Liver (tissue), 9 donors: ENCODE measurements around the gene SEC22A. TPM values are rescaled to one million over a fixed set of nuclear protein-coding genes. Genes with fewer than 3 reads are reported as not detected.

Experiments used
- DNase-seq: peaks from one replicate; pipeline ENCODE4 v3.0.0-alpha.2; 2017; ENCODE audit warnings: low spot score
- H3K27ac ChIP-seq, 2 donors: one replicate each; pipeline ENCODE4 v1.7.0; 2013; ENCODE audit warnings: inconsistent platforms in 2 of 2, low read length in 2 of 2, control low read depth in 1 of 2, low read depth in 1 of 2, mild to moderate bottlenecking in 1 of 2
- H3K27me3 ChIP-seq, 4 donors: one replicate each; pipeline versions ENCODE4 v1.6.1 to v1.7.0; 2013; ENCODE audit warnings: low read length in 3 of 4, inconsistent platforms in 1 of 4, mild to moderate bottlenecking in 1 of 4, moderate library complexity in 1 of 4; ENCODE audit not compliant: control insufficient read depth in 4 of 4, insufficient read depth in 4 of 4
- H3K36me3 ChIP-seq, 4 donors: one replicate each; pipeline versions ENCODE4 v1.6.1 to v1.7.0; 2013; ENCODE audit warnings: low read length in 3 of 4, mild to moderate bottlenecking in 3 of 4, low read depth in 1 of 4, moderate library complexity in 1 of 4; ENCODE audit not compliant: control insufficient read depth in 4 of 4, insufficient read depth in 3 of 4
- H3K4me1 ChIP-seq, 4 donors: one replicate each; pipeline versions ENCODE4 v1.6.1 to v1.7.0; 2013; ENCODE audit warnings: low read length in 3 of 4, mild to moderate bottlenecking in 3 of 4, moderate library complexity in 1 of 4; ENCODE audit not compliant: control insufficient read depth in 4 of 4, insufficient read depth in 4 of 4
- H3K4me3 ChIP-seq, 3 donors: one replicate each; pipeline versions ENCODE4 v1.6.1 to v1.7.0; 2013; ENCODE audit warnings: low read length in 3 of 3, control low read depth in 1 of 3, low read depth in 1 of 3, mild to moderate bottlenecking in 1 of 3
- H3K9ac ChIP-seq, 2 donors: one replicate each; pipeline ENCODE4 v1.7.0; 2013; ENCODE audit warnings: low read length in 2 of 2, mild to moderate bottlenecking in 2 of 2, moderate library complexity in 2 of 2, control low read depth in 1 of 2, low read depth in 1 of 2
- H3K9me3 ChIP-seq, 4 donors: one replicate each; pipeline versions ENCODE4 v1.6.1 to v1.7.0; 2013; ENCODE audit warnings: low read length in 3 of 4; ENCODE audit not compliant: control insufficient read depth in 4 of 4
- EGR1 ChIP-seq, 2 donors: IDR thresholded peaks; 2 replicates each; pipeline ENCODE4 v1.6.1; 2016 to 2018; ENCODE audit warnings: antibody characterized with exemption in 2 of 2, low read depth in 2 of 2
- GABPA ChIP-seq, 2 donors: IDR thresholded peaks in 1 of 2; conservative IDR thresholded peaks in 1 of 2; 2 replicates each; pipeline ENCODE4 v1.6.1; 2016; ENCODE audit warnings: antibody characterized with exemption in 2 of 2, mild to moderate bottlenecking in 1 of 2, moderate library complexity in 1 of 2
- HNF4A ChIP-seq, 2 donors: conservative IDR thresholded peaks; 2 replicates each; pipeline ENCODE4 v1.6.1; 2016; ENCODE audit warnings: antibody characterized with exemption in 2 of 2, mild to moderate bottlenecking in 2 of 2
- RAD21 ChIP-seq, 2 donors: IDR thresholded peaks; 2 replicates each; pipeline ENCODE4 v1.6.1; 2016; ENCODE audit warnings: antibody characterized with exemption in 2 of 2, mild to moderate bottlenecking in 2 of 2
- SP1 ChIP-seq: IDR thresholded peaks from 2 replicates; pipeline ENCODE4 v1.6.1; 2018; ENCODE audit warnings: antibody characterized with exemption, mild to moderate bottlenecking
- YY1 ChIP-seq: IDR thresholded peaks from 2 replicates; pipeline ENCODE4 v1.6.1; 2016; ENCODE audit warnings: antibody characterized with exemption, mild to moderate bottlenecking
- WGBS: extraction: QIAGEN DNeasy Blood & Tissue Kit; methylation state at CpG from one replicate; pipeline ENCODE4 v1.1.7; 2013; 5-methylcytosine and 5-hydroxymethylcytosine counted together
- polyA plus RNA-seq, 2 donors: library from polyadenylated mRNA; stranded (reverse) in 1 of 2; unstranded in 1 of 2; fragments of 200-250 nt in 1 of 2; fragments of >200 nt in 1 of 2; fragmentation: Nextera tagmentation in 1 of 2; extraction: Ambion mirVana in 1 of 2; gene quantifications; one replicate each; pipeline versions ENCODE4 v1.2.1 to v1.2.3, GENCODE V29; 2013 to 2015
- total RNA-seq, 2 donors: library from RNA; depleted of rRNA; stranded (reverse); fragments of >200 nt; gene quantifications; one replicate each; pipeline ENCODE4 v1.2.3, GENCODE V29; 2014
- TF ChIP-seq, protein P1 (sequence below): fragments of 150-350 bp; IDR thresholded peaks from 2 replicates; pipeline ENCODE4 v1.5.1; 2017; ENCODE audit warnings: improper control_type of control experiment, low read depth, low read length; ENCODE audit not compliant: missing input control
- TF ChIP-seq, protein P2 (sequence below): IDR thresholded peaks from 2 replicates; pipeline ENCODE4 v1.6.1; 2016; ENCODE audit warnings: antibody characterized with exemption, mild to moderate bottlenecking
- TF ChIP-seq, protein P3 (sequence below): IDR thresholded peaks from 2 replicates; pipeline ENCODE4 v1.6.1; 2016; ENCODE audit warnings: antibody characterized with exemption
- donor health status: healthy.
- donor health status: healthy.
- donor health status: healthy.
- donor health status: healthy.
- donor health status: healthy.

The SEC22A gene
- total and polyA plus RNA-seq, 4 donors: 9.7 to 21.7 (median 16.1) TPM

DNA sequence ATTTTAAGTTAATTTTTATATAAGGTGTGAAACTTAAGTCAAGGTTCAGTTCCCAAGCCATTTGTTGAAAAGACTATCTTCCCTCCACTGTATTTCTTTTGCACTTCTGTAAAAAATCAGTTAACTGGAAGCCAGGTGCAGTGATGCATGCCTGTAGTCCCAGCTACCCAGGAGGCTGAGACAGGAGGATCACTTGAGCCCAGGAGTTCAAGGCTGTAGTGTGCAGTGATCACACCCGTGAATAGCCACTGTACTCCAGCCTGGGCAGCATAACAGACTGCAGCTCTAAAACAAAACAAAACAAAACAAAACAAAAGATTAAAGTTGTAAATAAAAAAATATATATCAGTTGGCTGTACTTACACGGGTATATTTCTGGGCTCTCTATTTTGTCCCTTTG, 33.1 kb upstream of the SEC22A start:
- H3K36me3 ChIP-seq: peaks cover 5 to 26% (median 24%) of the 10 kb centered on the region in 4 donors
- no peak overlapping the region for H3K9ac ChIP-seq
- no peaks in the 10 kb centered on the region for H3K9me3 ChIP-seq
- TF ChIP-seq GABPA (IDR thresholded peaks at IDR 0.05 in 1 of 2, conservative IDR thresholded peaks at IDR 0.05 in 1 of 2) (no peak), SP1 (no peak), EGR1 (IDR thresholded peaks at IDR 0.05; ENCODE audit: low read depth in 2 of 2) (no peak), YY1 (no peak)
- TF ChIP-seq, protein P1, sequence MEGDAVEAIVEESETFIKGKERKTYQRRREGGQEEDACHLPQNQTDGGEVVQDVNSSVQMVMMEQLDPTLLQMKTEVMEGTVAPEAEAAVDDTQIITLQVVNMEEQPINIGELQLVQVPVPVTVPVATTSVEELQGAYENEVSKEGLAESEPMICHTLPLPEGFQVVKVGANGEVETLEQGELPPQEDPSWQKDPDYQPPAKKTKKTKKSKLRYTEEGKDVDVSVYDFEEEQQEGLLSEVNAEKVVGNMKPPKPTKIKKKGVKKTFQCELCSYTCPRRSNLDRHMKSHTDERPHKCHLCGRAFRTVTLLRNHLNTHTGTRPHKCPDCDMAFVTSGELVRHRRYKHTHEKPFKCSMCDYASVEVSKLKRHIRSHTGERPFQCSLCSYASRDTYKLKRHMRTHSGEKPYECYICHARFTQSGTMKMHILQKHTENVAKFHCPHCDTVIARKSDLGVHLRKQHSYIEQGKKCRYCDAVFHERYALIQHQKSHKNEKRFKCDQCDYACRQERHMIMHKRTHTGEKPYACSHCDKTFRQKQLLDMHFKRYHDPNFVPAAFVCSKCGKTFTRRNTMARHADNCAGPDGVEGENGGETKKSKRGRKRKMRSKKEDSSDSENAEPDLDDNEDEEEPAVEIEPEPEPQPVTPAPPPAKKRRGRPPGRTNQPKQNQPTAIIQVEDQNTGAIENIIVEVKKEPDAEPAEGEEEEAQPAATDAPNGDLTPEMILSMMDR: no peak
- TF ChIP-seq, protein P2, sequence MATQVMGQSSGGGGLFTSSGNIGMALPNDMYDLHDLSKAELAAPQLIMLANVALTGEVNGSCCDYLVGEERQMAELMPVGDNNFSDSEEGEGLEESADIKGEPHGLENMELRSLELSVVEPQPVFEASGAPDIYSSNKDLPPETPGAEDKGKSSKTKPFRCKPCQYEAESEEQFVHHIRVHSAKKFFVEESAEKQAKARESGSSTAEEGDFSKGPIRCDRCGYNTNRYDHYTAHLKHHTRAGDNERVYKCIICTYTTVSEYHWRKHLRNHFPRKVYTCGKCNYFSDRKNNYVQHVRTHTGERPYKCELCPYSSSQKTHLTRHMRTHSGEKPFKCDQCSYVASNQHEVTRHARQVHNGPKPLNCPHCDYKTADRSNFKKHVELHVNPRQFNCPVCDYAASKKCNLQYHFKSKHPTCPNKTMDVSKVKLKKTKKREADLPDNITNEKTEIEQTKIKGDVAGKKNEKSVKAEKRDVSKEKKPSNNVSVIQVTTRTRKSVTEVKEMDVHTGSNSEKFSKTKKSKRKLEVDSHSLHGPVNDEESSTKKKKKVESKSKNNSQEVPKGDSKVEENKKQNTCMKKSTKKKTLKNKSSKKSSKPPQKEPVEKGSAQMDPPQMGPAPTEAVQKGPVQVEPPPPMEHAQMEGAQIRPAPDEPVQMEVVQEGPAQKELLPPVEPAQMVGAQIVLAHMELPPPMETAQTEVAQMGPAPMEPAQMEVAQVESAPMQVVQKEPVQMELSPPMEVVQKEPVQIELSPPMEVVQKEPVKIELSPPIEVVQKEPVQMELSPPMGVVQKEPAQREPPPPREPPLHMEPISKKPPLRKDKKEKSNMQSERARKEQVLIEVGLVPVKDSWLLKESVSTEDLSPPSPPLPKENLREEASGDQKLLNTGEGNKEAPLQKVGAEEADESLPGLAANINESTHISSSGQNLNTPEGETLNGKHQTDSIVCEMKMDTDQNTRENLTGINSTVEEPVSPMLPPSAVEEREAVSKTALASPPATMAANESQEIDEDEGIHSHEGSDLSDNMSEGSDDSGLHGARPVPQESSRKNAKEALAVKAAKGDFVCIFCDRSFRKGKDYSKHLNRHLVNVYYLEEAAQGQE: no peak
- TF ChIP-seq, protein P3, sequence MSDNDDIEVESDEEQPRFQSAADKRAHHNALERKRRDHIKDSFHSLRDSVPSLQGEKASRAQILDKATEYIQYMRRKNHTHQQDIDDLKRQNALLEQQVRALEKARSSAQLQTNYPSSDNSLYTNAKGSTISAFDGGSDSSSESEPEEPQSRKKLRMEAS: no peak
- 54% methylated on average over 2 of the region's 2 CpGs for WGBS
- H3K4me3 ChIP-seq: no peak overlapping the region
- H3K4me1 ChIP-seq: peaks cover 0 to 10% (median 8%) of the 10 kb centered on the region in 4 donors
- no peak overlapping the region for H3K27ac ChIP-seq
- no peaks in the 10 kb centered on the region for H3K27me3 ChIP-seq
- DNase-seq: no peak

DNA sequence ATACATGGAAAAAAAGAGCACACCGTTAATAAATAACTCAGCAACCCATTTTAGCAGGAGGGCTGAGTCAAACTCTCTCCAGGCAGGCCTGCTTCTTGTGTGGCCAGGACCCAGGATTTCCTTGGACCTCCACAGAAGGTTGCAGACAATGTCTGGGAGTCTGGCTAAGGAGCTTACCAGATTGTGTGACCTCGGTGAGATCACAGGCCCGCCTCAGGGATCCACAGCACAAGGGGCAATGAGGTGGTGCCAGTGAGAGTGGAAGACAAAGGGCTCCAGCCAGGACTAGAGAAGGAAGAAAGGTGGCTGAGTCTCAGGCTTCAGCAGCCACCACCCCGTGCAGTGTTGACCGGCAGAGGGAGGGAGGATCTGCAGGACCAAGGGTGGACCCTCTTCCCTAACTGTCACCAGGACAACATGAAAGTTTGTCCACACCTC, 32.2 kb upstream of the SEC22A start:
- H3K27ac ChIP-seq: peak overlapping the region in 1 of 2 donors; percentile 10
- DNase-seq: no peak
- 35% methylated on average over 5 of the region's 5 CpGs for WGBS

More for the DNA sequence above, 32.2 kb upstream of the SEC22A start:
- Histone ChIP-seq H3K4me1 (peaks cover 0 to 10% (median 8%) of the 10 kb centered on the region in 4 donors), H3K9ac (no peak overlapping the region), H3K36me3 (peaks cover 4 to 20% (median 15%) of the 10 kb centered on the region in 4 donors), H3K9me3 (no peaks in the 10 kb centered on the region), H3K4me3 (no peak overlapping the region), H3K27me3 (no peaks in the 10 kb centered on the region)
- TF ChIP-seq RAD21 (IDR thresholded peaks at IDR 0.05) (peak in 1 of 2 donors; percentile 30), HNF4A (conservative IDR thresholded peaks at IDR 0.05) (no peak)
- TF ChIP-seq, protein P2: no peak
